ENCODE results near the gene NUTM2A.
"Not testable (repeated sequence)": the region's sequence is repeated elsewhere in the genome, so short reads cannot be mapped to it uniquely, and the experiment has no call there.

The NUTM2A gene, protein sequence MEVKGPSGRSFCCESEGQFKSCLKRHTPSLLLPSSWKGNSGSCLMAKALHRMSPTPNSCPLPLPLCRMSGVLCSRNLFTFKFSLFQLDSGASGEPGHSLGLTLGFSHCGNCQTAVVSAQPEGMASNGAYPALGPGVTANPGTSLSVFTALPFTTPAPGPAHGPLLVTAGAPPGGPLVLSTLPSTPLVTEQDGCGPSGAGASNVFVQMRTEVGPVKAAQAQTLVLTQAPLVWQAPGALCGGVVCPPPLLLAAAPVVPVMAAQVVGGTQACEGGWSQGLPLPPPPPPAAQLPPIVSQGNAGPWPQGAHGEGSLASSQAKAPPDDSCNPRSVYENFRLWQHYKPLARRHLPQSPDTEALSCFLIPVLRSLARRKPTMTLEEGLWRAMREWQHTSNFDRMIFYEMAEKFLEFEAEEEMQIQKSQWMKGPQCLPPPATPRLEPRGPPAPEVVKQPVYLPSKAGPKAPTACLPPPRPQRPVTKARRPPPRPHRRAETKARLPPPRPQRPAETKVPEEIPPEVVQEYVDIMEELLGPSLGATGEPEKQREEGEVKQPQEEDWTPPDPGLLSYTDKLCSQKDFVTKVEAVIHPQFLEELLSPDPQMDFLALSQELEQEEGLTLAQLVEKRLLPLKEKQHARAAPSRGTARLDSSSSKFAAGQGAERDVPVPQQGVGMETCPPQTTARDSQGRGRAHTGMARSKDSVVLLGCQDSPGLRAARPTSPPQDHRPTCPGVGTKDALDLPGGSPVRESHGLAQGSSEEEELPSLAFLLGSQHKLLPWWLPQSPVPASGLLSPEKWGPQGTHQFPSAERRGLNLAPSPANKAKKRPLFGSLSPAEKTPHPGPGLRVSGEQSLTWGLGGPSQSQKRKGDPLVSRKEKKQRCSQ

DNA sequence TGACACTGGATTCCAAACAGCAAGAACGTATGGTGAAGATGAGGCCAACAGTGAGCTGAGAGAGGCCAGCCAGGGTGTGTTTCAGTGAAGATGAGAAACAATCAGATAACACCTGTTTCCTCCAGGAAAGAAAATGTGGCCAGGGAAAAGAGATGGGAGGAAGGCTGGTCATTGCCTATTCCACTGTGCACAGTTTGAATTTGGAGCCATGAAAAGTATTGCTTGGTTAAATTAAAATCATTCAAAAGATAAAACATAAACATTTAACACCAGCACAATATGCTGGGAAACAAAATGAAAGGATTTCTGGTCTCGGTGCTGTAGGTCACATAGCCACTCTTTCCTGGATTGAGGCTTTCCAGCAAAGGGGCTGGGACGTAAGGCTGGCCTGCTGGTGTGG is at the start of gene NUTM2A:
NUTM2A (plus strand) TSS at position 301 of the 400 bp plus-strand sequence. CDS start 383 bp downstream, outside the sequence.
- DNase-seq (ENCODE audit: low read depth, low spot score), result not testable (repeated sequence)

DNA sequence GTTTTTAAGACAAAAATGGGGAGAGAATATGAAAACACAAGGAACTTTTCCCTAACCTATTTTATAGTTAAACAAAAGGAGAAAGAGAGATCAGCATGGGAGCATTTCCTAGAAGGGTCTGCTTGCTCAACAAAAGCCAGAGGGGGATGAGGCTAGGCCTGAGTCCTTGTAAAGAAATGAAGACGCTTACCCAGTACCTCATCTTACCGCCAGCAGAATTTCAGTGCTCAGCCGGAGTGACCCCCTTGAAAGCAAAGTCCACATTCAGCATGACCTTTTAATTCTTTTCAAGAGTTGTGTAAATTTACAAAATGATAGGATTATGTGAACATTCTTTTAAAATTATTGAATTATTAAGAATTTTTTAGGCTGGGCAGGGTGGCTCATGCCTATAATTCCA is 47.7 kb upstream of the NUTM2A start:
- DNase-seq (ENCODE audit: low read depth, low spot score), result not testable (repeated sequence)

DNA sequence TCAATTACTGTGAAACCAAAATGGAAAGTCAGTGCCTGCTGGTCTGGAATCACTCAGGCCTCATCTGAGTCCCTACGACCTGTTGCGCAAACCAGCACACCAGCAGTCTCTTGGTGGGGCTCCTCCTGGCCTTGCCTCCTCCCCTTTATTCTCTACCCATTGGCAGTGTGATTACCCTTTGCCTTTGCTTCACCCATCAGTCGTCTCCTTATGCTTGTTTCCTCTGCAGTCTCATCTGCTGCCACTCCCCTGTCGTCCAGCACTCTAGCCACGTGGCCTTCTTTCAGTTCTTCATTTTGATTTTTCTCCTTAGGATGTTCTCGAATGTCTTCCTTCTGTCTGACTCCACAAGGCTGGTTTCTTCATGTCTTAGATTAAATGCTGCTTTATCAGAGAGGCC is 40.8 kb upstream of the NUTM2A start:
- not testable (repeated sequence) for DNase-seq (ENCODE audit: low read depth, low spot score)

DNA sequence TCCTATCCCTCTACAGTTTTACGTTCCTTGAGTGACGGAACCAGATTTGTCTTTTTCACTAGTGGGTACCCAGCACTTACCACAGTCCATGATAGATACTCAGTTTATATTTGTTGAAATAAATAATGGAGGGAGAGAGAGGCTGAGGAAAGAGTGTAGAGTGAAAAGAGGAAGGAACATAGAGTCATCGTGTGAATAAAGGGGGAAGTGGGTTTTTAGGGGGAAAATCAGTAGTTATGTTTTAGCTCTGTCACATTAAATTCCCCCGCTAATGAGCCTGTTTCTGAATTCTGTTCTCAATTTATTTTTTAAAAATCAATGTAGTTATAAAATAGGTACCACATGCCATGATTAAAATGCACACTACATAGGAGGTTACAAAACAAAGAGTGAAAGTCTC is 39.2 kb upstream of the NUTM2A start:
- not testable (repeated sequence) for DNase-seq (ENCODE audit: low read depth, low spot score)

DNA sequence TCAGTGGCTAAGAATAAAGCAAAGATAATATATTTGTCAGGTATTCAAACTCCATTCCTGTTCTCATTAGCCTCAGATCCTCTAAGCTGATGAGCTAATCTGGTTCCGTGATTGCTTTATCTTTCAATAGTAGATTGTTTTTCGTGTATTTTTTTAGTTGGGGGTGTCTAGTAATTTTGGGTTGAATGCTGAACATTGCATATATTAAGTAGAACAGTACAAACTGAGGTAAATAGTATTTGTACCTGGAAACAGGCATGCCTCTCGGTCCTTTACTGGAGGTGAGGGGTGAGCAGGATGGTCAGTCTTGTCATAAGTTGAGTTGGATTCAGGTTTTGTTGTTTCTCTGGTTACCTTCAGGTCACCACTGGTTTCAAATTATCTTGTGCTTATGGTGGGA is 37.7 kb upstream of the NUTM2A start:
- DNase-seq (ENCODE audit: low read depth, low spot score), result not testable (repeated sequence)

DNA sequence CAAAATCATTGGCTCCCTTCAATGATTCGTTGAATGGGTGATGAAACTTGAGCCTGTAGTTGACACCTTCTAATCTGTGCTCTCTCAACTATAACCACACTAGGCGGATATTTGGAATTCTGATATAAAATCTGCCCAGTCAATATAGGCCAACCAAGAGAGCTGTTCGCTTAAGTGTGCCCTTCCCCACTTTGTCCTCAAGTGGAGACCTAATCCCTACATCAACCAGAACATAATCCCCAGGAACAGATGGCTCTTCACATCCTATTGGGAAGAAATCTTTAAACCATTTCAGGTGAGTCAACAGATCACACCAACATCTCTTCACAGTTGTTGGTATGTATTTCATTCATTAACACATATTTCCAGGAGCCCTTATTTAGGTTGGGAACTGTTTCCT is 33.4 kb upstream of the NUTM2A start:
- not testable (repeated sequence) for DNase-seq (ENCODE audit: low read depth, low spot score)

DNA sequence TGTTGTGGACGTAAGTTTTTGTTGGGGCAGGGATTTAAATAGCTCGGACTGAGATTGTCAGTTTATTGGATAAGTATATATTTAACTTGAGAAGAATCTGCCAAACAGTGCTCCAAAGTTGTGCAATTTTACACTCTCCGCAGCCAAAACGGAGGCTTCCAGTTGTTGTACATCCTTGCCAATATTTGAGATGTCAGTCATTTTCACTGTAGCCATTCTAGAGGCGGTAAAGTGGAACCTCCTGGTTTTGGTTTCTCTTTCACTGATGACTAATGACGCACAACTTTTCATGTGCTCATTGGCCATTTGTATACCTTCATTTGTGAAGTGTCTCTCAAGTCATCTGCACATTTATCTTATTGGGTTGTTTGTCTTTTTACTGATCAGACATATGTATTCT is 24.3 kb upstream of the NUTM2A start:
- DNase-seq (ENCODE audit: low read depth, low spot score), result not testable (repeated sequence)

DNA sequence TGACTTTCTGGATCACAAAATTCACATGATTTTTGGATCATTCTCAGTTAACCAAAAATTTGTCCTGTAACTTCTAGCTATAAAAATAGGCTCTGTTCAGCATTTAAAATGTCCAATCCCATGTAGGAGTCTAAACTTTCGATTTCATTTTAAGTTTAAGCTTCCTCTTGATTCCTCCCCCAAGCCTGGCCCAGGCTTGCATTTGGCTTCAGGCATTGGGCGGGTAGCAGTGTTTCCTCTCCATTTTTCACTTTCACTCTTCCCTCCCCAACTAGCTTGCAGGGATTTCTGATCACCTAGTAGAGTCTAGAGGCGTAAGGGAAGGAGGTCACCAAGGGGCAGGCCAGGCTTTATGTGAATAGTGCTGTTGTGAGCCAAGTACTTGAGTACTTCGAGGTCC is 20.4 kb upstream of the NUTM2A start:
- DNase-seq (ENCODE audit: low read depth, low spot score), result not testable (repeated sequence)

DNA sequence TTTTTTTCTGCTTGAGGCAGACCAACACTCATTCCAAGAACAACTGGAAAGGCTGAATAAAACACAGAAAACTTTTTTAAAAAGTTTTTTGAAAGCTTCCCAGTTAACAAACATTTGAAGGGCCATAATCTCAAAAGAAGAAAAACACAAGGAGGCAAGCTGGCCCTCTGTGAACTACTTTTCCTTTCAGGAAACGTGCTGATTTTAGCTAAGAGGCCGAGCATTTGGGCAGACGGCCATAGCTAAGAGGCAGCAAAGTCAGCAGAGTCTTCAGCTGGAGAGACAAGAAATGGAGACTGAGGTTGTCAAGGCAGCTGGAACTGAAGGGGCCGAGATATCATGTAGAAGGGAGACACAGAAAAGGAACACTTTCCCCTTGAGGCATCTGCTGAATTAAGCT is 18.3 kb upstream of the NUTM2A start:
- not testable (repeated sequence) for DNase-seq (ENCODE audit: low read depth, low spot score)

DNA sequence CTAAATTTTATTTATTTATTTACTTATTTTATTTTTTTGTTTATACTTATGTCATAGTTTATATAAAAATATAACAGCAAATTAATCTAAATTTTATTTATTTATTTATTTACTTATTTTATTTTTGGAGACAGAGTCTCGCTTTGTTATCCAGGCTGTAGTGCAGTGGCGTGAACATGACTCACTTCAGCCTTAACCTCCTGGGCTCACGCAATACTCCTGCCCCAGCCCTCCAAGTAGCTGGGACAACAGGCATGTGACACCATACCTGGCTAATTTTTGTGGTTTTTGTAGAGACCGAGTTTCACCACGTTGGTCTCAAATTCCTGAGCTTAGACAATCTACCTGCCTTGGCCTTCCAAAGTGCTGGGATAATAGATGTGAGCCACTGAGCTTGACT is 14.9 kb upstream of the NUTM2A start:
- DNase-seq (ENCODE audit: low read depth, low spot score), result not testable (repeated sequence)

DNA sequence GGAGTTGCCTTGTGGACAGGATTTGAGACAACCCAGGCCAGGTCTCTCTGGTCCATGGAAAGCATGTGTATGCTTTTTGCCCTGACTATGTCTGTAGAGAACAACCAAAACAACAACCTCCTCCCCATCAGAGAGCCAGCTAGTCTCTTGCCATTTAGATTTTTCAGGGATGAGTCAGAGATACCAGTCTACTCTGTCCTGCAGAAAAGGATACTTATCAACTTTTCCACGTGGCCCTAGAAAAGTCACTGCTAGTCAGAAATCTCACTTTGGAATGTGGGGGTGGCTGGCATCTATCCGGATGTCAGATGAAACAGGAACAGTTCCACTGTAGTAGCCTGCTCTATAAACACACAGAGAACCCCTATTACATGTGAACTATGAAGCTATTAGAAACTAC is 13.4 kb upstream of the NUTM2A start:
- DNase-seq (ENCODE audit: low read depth, low spot score), result not testable (repeated sequence)

DNA sequence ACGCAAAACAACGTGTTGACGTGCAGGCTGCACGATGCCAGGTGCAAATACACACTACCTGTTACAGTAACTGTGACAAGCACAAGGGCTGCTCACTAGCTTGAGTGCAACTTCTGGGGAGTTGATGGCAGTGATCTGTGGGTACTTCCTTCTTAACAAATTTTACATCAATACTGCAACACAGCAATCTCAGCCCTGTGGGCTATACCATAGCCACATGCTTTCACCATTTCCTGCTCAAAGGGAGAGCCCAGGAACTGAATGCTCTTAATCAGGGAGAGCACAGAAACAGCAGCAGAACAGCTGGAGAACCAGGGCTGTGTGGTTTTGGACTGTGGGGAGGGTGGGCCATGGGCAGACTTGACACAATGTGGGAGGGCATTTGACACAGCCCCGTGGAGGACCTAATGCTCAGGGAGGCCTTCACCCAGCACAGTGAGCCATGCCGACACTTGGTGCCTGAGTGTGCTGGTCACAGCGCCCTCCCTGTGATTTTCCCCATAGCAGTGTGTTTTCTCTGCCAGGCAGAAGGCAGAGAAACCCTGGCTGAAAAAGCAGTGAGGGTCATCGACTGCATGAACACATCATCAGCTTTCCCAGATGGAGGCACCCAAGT is 12.0 kb upstream of the NUTM2A start:
- not testable (repeated sequence) for DNase-seq (ENCODE audit: low read depth, low spot score)

DNA sequence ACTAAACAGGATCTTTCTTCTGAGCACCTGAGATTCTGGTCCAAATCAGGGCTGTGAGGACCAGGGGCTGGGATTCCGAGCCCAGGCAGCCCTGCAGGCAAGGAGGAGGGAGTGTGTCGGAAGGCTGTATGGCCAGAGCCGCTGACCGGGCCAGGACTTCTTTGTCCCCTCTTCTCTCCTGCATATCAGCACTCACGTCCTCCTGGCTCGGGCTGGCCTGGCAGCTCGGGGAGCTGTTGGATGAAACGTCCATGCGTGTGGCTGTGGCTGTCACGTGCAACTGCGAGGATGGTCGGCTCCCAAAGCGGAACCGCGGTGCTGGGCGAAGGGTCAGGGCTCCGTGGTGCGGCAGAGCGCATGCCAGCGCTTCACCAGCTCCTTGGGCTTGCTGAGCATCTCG is 11.4 kb upstream of the NUTM2A start:
- DNase-seq (ENCODE audit: low read depth, low spot score), result not testable (repeated sequence)

DNA sequence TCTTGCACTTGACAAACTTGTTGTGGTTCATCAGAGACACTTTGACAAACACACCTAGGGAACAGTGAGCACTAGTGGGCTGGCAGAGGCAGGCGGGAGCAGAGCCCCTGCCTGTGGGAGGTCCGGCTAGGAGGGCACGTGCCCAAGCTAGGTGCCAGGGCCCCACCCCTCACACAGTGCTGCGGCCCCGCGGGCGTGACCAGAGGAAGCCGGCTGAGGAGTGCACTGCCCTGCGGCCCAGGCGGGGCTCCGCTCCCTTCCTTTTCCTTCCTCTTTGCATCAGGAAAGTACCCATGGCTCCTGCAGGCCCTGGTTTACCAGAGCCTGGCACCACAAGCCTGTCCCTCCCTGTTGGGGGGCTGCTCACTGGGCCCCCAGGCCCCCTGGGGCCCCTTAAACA is 9.1 kb upstream of the NUTM2A start:
- not testable (repeated sequence) for DNase-seq (ENCODE audit: low read depth, low spot score)

DNA sequence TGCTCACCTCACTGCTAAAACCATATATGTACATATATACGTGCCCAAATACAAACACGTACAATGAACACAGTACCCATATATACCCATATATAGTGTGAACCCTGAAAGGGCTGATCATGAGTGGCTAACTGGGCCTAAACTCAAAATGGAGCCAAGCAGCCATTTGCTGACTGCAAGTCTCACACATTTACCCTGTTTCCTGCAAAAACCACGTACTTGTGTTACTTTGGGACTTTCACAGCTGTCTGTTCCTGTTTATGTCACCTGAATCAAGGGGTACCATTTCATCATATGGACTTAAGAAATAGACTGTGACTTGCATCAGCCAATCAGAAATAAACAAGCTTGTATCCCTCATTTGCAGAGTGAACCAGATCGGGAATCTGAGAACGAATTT is 5.9 kb upstream of the NUTM2A start:
- not testable (repeated sequence) for DNase-seq (ENCODE audit: low read depth, low spot score)

DNA sequence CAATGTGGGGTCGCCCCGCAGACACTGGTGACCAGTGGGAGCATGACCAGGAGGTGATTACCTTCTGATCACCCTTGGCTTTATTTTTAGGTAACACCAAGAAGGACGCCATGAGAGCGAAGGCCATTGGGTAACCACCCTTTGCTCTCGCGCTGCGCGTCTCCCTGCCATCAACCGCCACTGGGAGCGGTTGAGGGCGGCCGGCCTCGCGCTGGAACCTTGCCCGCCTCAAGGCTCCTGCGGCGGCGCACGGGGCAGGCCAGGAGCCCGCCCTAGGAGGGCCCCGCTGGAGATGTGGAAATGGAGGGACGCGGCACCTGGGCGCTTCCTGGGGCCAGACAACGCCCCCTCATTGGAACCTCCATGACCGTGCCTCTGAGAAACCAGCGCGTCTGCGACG is 2.5 kb upstream of the NUTM2A start:
- not testable (repeated sequence) for DNase-seq (ENCODE audit: low read depth, low spot score)

DNA sequence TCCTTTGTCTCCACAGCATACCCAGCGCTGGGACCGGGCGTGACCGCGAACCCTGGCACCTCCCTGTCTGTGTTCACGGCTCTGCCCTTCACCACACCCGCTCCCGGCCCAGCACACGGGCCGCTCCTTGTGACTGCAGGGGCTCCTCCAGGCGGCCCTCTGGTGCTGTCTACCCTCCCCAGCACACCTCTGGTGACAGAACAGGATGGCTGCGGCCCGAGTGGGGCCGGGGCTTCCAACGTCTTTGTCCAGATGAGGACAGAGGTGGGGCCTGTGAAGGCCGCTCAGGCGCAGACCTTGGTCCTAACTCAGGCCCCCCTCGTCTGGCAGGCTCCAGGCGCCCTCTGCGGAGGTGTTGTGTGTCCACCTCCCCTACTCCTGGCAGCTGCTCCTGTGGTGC is 3.0 kb downstream of the NUTM2A start:
- DNase-seq (ENCODE audit: low read depth, low spot score), result not testable (repeated sequence)

DNA sequence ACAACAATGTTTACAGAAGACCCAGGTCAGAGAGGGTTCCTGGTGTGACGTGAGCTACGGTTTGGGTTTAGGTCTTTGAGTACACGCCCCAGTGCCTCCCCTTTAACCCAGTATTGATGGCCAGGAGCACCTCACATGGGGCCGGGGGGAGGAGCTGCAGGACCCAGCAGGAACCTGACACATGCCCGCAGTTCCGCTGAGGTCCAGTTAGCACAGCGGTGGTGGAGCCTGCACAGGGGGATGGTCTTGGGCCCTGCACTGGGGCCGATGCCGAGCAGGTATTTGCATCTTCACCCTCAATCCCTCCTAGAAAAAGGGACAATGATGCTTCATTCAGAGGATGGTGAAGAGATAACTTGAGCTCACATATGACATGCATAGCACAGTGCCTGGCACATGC is 4.0 kb downstream of the NUTM2A start:
- not testable (repeated sequence) for DNase-seq (ENCODE audit: low read depth, low spot score)

DNA sequence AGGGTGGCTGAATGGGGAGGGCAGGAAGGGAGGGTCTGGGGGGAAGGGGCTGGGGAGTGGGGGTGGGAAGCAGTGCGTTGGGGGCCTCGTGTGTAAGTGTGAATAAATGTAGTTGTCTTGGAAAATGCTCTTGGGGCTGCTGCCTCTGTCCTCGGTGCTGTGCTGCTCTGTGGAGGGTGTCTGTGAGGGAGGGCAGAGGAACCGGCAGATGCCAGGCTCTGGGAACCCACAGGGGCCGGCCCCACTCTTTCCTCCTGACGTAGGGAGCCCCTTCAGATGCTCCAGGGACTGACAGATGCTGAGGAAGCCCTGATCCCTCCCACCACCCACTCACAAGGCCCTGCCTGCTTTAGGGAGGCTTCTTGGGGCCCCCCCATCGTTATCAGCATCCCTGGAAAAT is 9.6 kb downstream of the NUTM2A start:
- DNase-seq (ENCODE audit: low read depth, low spot score), result not testable (repeated sequence)

DNA sequence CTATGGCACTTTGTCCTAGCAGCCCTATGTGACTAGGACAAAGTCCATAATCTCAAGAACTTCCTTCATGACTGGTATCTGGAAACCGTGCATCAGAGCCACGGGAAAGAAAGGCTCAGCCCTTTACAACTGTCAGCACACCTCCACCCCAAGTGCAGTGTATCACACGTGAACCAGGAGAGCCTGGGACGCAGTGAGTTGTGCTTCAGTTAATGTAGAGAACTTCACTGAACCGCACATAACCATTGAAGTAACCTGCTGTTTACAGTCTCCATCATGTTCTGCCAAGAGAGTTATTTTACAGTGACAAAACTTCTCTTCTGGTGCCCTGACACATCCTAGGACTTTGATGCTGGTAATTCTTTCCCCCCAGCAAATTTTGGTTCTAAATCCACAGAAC is 12.0 kb downstream of the NUTM2A start:
- not testable (repeated sequence) for DNase-seq (ENCODE audit: low read depth, low spot score)

DNA sequence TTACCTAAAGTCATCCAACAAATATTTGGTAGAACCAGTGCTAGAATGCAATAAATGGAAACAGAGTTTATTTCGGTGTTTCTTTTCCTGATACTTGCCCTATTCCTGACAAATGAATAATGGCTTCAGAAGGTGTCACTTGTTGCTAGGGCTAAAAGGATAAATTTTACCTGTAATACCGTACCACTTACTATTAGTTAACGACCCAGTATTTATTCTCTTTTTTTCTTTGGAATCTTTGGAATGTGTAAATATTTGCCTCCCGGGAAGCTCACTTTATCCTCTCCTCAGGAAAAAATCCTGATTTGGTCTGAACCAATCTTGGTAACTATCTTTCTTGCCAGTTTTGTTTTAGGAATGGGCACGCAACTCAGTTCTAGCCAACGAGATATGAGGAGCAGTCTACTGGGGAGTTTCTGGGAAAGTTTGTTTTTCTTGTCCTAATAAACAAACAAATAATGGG is 14.1 kb downstream of the NUTM2A start:
- DNase-seq (ENCODE audit: low read depth, low spot score), result not testable (repeated sequence)

DNA sequence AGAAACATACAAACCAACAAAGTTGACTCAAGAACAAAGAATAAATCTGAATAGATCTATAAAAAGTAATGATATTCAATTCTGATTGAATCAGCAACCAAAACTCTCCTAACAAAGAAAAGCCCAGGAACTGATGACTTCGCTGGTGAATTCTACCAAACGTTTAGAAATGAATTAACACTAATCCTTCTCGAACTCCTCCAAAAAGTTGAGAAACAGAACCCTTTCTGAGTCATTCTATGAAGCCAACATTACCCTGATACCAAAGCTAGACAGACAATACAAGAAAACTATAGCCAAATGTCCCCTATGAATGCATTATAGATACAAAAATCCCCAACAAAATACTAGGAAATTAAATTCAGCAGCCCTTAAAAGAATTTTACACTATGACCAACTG is 16.9 kb downstream of the NUTM2A start:
- not testable (repeated sequence) for DNase-seq (ENCODE audit: low read depth, low spot score)

Measured in smooth muscle cell of the brain vasculature (primary cell).